ENCODE data around the gene SLC17A4. TPM values are rescaled to one million over a fixed set of nuclear protein-coding genes. Genes with fewer than 3 reads are reported as not detected.

Gene SLC17A4
- total RNA-seq, 1 experiment from 2014 or later = not detected

DNA sequence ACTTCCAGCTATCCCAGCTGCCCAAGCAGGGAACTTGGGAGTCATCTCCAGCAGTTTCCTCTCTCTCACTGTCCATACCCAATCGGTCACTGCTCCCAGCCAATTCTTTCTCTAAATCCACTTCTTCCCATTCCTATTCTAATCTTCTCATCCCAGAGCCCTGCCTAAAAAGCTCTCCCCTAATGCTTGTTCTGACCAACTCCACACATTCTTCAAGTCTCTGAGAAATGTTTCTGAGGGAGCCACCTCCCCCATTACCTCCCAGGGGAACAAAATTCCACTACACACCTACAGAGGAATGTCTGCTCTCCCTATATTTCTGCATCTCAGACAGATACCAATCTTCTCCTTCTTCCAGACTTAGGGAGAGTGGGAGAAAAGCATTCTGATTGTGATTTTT is 14.0 kb downstream of the SLC17A4 start:
- ATAC-seq = no peak
- no peaks in the 10 kb centered on the region for H3K4me1 ChIP-seq (ENCODE audit: control insufficient read depth, insufficient read depth, low read length)

DNA sequence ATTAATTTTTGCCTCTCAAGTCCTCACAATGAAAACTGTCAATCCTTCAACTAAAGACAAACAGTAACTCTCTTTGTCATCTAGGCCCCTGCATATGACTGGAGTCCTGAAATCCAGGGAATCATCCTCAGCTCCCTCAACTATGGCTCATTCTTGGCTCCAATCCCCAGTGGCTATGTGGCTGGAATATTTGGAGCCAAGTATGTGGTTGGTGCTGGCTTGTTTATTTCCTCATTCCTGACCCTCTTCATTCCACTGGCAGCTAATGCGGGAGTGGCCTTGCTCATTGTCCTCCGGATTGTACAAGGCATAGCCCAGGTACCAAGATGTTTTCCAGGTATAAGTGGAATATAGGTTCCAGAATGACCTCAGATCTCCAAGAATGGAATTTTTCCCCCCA is 15.4 kb downstream of the SLC17A4 start:
- no TSS peak for BruUV-seq (replicated peaks)
- intact Hi-C loops (cut with micrococcal nuclease; ENCODE audit: unreplicated experiment) (no loop called here), in situ Hi-C loops (cut with HindIII; ENCODE audit: low pct_unique_long_range_greater_than_20kb, low sequenced_read_pairs) (no loop called here)
- no peaks in the 10 kb centered on the region; the same call in 1 of the 2 replicates for H3K27me3 ChIP-seq (ENCODE audit: control insufficient read depth, insufficient read depth, low read length)
- no peak overlapping the region for H3K4me3 ChIP-seq (ENCODE audit: low read depth in 2 of 2, low read length in 2 of 2)
- no peak for DNase-seq (ENCODE audit: low read depth, low spot score)
- no peaks in the 10 kb centered on the region for H3K36me3 ChIP-seq (ENCODE audit: control insufficient read depth, insufficient read depth, low read length)
- CTCF ChIA-PET = no interaction called here
- TF ChIP-seq, protein P1, sequence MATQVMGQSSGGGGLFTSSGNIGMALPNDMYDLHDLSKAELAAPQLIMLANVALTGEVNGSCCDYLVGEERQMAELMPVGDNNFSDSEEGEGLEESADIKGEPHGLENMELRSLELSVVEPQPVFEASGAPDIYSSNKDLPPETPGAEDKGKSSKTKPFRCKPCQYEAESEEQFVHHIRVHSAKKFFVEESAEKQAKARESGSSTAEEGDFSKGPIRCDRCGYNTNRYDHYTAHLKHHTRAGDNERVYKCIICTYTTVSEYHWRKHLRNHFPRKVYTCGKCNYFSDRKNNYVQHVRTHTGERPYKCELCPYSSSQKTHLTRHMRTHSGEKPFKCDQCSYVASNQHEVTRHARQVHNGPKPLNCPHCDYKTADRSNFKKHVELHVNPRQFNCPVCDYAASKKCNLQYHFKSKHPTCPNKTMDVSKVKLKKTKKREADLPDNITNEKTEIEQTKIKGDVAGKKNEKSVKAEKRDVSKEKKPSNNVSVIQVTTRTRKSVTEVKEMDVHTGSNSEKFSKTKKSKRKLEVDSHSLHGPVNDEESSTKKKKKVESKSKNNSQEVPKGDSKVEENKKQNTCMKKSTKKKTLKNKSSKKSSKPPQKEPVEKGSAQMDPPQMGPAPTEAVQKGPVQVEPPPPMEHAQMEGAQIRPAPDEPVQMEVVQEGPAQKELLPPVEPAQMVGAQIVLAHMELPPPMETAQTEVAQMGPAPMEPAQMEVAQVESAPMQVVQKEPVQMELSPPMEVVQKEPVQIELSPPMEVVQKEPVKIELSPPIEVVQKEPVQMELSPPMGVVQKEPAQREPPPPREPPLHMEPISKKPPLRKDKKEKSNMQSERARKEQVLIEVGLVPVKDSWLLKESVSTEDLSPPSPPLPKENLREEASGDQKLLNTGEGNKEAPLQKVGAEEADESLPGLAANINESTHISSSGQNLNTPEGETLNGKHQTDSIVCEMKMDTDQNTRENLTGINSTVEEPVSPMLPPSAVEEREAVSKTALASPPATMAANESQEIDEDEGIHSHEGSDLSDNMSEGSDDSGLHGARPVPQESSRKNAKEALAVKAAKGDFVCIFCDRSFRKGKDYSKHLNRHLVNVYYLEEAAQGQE (IDR thresholded peaks at IDR 0.05; ENCODE audit: insufficient read depth in 1 of 2, low read depth in 2 of 2, low read length in 1 of 2) = no peak
- no peak for TF ChIP-seq TCF7L2 (IDR thresholded peaks at IDR 0.05; ENCODE audit: low read depth, low read length)
- TF ChIP-seq, protein P2, sequence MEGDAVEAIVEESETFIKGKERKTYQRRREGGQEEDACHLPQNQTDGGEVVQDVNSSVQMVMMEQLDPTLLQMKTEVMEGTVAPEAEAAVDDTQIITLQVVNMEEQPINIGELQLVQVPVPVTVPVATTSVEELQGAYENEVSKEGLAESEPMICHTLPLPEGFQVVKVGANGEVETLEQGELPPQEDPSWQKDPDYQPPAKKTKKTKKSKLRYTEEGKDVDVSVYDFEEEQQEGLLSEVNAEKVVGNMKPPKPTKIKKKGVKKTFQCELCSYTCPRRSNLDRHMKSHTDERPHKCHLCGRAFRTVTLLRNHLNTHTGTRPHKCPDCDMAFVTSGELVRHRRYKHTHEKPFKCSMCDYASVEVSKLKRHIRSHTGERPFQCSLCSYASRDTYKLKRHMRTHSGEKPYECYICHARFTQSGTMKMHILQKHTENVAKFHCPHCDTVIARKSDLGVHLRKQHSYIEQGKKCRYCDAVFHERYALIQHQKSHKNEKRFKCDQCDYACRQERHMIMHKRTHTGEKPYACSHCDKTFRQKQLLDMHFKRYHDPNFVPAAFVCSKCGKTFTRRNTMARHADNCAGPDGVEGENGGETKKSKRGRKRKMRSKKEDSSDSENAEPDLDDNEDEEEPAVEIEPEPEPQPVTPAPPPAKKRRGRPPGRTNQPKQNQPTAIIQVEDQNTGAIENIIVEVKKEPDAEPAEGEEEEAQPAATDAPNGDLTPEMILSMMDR (IDR thresholded peaks at IDR 0.05) = no peak
- no peak for TF ChIP-seq SIN3A (IDR thresholded peaks at IDR 0.05; ENCODE audit: borderline replicate concordance, insufficient read depth, low read depth, low read length)
- TF ChIP-seq POLR2AphosphoS5 (IDR thresholded peaks at IDR 0.05; ENCODE audit: low read depth, low read length) = no peak
- POLR2A ChIA-PET = no interaction called here
- ATAC-seq = no peak
- H3K27ac ChIP-seq (ENCODE audit: low read length) = no peak overlapping the region
- H3K9me3 ChIP-seq (ENCODE audit: control insufficient read depth, insufficient read depth, low read depth, low read length) = no peaks in the 10 kb centered on the region
- no peaks in the 10 kb centered on the region for H3K4me1 ChIP-seq (ENCODE audit: control insufficient read depth, insufficient read depth, low read length)

More for the DNA sequence above, 14.0 kb downstream of the SLC17A4 start:
- in situ Hi-C loops (cut with HindIII; ENCODE audit: low pct_unique_long_range_greater_than_20kb, low sequenced_read_pairs) (no loop called here), intact Hi-C loops (cut with micrococcal nuclease; ENCODE audit: unreplicated experiment) (no loop called here)
- ChIA-PET POLR2A (no interaction called here), CTCF (no interaction called here)
- Histone ChIP-seq H3K27me3 (ENCODE audit: control insufficient read depth, insufficient read depth, low read length) (no peaks in the 10 kb centered on the region; the same call in 1 of the 2 replicates), H3K36me3 (ENCODE audit: control insufficient read depth, insufficient read depth, low read length) (no peaks in the 10 kb centered on the region), H3K27ac (ENCODE audit: low read length) (no peak overlapping the region), H3K9me3 (ENCODE audit: control insufficient read depth, insufficient read depth, low read depth, low read length) (no peaks in the 10 kb centered on the region), H3K4me3 (ENCODE audit: low read depth in 2 of 2, low read length in 2 of 2) (no peak overlapping the region)
- TF ChIP-seq TCF7L2 (IDR thresholded peaks at IDR 0.05; ENCODE audit: low read depth, low read length) = no peak
- TF ChIP-seq SIN3A (IDR thresholded peaks at IDR 0.05; ENCODE audit: borderline replicate concordance, insufficient read depth, low read depth, low read length) = no peak
- no peak for TF ChIP-seq POLR2AphosphoS5 (IDR thresholded peaks at IDR 0.05; ENCODE audit: low read depth, low read length)
- TF ChIP-seq, protein P1 (IDR thresholded peaks at IDR 0.05; ENCODE audit: insufficient read depth in 1 of 2, low read depth in 2 of 2, low read length in 1 of 2) = no peak
- BruUV-seq (replicated peaks) = no TSS peak
- no peak for DNase-seq (ENCODE audit: low read depth, low spot score)

All from Panc1 (cell line).